HCT116 (cell line): ENCODE measurements around the gene VSX1. TPM values are rescaled to one million over a fixed set of nuclear protein-coding genes. Genes with fewer than 3 reads are reported as not detected.

Experiments
- ATAC-seq: fragments of 200-7000 bp; cut with Tn5 transposase; 2 replicates; pipeline ENCODE4 v1.9.1; 2020; ENCODE audit warnings: mild to moderate bottlenecking, moderate library complexity
- BruUV-seq: library from RNA; stranded (reverse); fragments of 400-500 nt; replicated peaks from 2 replicates; lab custom pipeline; 2021; lab: Mats Ljungman, UMichigan
- CTCF ChIA-PET: fragments of 300-600 bp; sonication (Branson Sonifier 250); formaldehyde crosslinking; loops from one replicate; lab custom pipeline; 2021; ENCODE audit warnings: antibody characterized with exemption; lab: Charles Lee
- POLR2A ChIA-PET: fragments of 300-600, 350-600 bp; sonication (Branson Sonifier 250); formaldehyde crosslinking; loops from one replicate; lab custom pipeline; 2021; ENCODE audit warnings: antibody characterized with exemption; lab: Charles Lee
- RAD21 ChIA-PET, 2 experiments: fragments of 300-600 bp; sonication (Branson Sonifier 250); formaldehyde crosslinking; loops; one replicate each; lab custom pipeline; 2023; ENCODE audit warnings: low total read pairs in 2 of 2; ENCODE audit not compliant: uncharacterized antibody in 2 of 2, unreplicated experiment in 2 of 2, low non-redundant PET in 1 of 2; lab: Charles Lee
- DNase-seq: peaks from one replicate; pipeline ENCODE4 v3.0.0-alpha.2; 2010; ENCODE audit warnings: low read depth, low spot score
- H2AFZ ChIP-seq: fragments of 200-600 bp; shearing (Covaris generic), sonication (generic); 2 replicates; pipeline ENCODE4 v1.6.1; 2017; ENCODE audit warnings: low read depth, mixed run types, mixed read lengths, antibody characterized with exemption, low read length; ENCODE audit not compliant: poor library complexity, severe bottlenecking
- H3K27ac ChIP-seq: 2 replicates; pipeline ENCODE4 v1.5.1; 2012; ENCODE audit warnings: low read depth, low read length
- H3K27me3 ChIP-seq: fragments of 200-600 bp; sonication (generic); 2 replicates; pipeline ENCODE4 v1.6.1; 2016; ENCODE audit warnings: mixed run types, low read length, mixed read lengths; ENCODE audit not compliant: insufficient read depth
- H3K36me3 ChIP-seq, 2 experiments: fragments of 200-500 bp in 1 of 2; fragments of 200-600 bp in 1 of 2; sonication (Bioruptor generic) in 1 of 2; sonication (generic) in 1 of 2; 2 replicates each; pipeline versions ENCODE4 v1.5.1 to v1.6.1; 2014 to 2016; ENCODE audit warnings: low read length in 2 of 2, inconsistent platforms in 1 of 2, mixed read lengths in 1 of 2, mixed run types in 1 of 2; ENCODE audit not compliant: insufficient read depth in 2 of 2, control insufficient read depth in 1 of 2
- H3K4me1 ChIP-seq, 2 experiments: fragments of 200-600 bp in 1 of 2; sonication (generic) in 1 of 2; 2 replicates each; pipeline versions ENCODE4 v1.5.1 to v1.6.1; 2012 to 2017; ENCODE audit warnings: low read length in 2 of 2, inconsistent platforms in 1 of 2, mild to moderate bottlenecking in 1 of 2, mixed read lengths in 1 of 2, mixed run types in 1 of 2, moderate library complexity in 1 of 2; ENCODE audit not compliant: insufficient read depth in 2 of 2, control insufficient read depth in 1 of 2
- H3K4me2 ChIP-seq: fragments of 200-600 bp; sonication (generic); 2 replicates; pipeline ENCODE4 v1.6.1; 2017; ENCODE audit warnings: mixed run types, low read length, mixed read lengths
- H3K4me3 ChIP-seq, 2 experiments: fragments of 200-600 bp in 1 of 2; sonication (generic) in 1 of 2; replicated peaks in 1 of 2; 2 replicates each; pipeline ENCODE4 v1.5.1; 2011 to 2016; ENCODE audit warnings: low read length in 2 of 2, control low read depth in 1 of 2, low read depth in 1 of 2, mild to moderate bottlenecking in 1 of 2, mixed read lengths in 1 of 2, mixed run types in 1 of 2
- H3K79me2 ChIP-seq: fragments of 200-600 bp; sonication (generic); 2 replicates; pipeline ENCODE4 v1.6.1; 2017; ENCODE audit warnings: mild to moderate bottlenecking, mixed run types, low read length, moderate library complexity, mixed read lengths; ENCODE audit not compliant: insufficient read depth
- H3K9ac ChIP-seq: fragments of 200-600 bp; sonication (generic); 2 replicates; pipeline ENCODE4 v1.6.1; 2016; ENCODE audit warnings: low read length, mixed read lengths
- H3K9me2 ChIP-seq: fragments of 200-600 bp; sonication (generic), shearing (Covaris generic); 2 replicates; pipeline ENCODE4 v1.6.1; 2017; ENCODE audit warnings: mixed run types, mild to moderate bottlenecking, moderate library complexity; ENCODE audit not compliant: insufficient read depth
- H3K9me3 ChIP-seq, 2 experiments: fragments of 200-500 bp in 1 of 2; fragments of 200-600 bp in 1 of 2; sonication (Bioruptor generic) in 1 of 2; sonication (generic) in 1 of 2; 2 replicates each; pipeline ENCODE4 v1.6.1; 2014 to 2017; ENCODE audit warnings: low read length in 2 of 2, mixed read lengths in 2 of 2, inconsistent platforms in 1 of 2, low read depth in 1 of 2, mild to moderate bottlenecking in 1 of 2, mixed run types in 1 of 2, moderate library complexity in 1 of 2; ENCODE audit not compliant: control insufficient read depth in 1 of 2, insufficient read depth in 1 of 2
- H4K20me1 ChIP-seq: fragments of 200-600 bp; sonication (generic), shearing (Covaris generic); 2 replicates; pipeline ENCODE4 v1.6.1; 2017; ENCODE audit warnings: mixed run types, mild to moderate bottlenecking, moderate library complexity; ENCODE audit not compliant: insufficient read depth
- ATF3 ChIP-seq: IDR thresholded peaks from 2 replicates; pipeline ENCODE4 v1.6.1; 2012
- CEBPB ChIP-seq: IDR thresholded peaks from 2 replicates; pipeline ENCODE4 v1.6.1; 2012; ENCODE audit warnings: low read depth
- CTCF ChIP-seq, 3 experiments: fragments of 200-600 bp in 1 of 3; sonication (generic) in 1 of 3; IDR thresholded peaks in 2 of 3; conservative IDR thresholded peaks in 1 of 3; 2 replicates each; pipeline ENCODE4 v1.5.1; 2012 to 2017; ENCODE audit warnings: low read depth in 2 of 3, low read length in 2 of 3, antibody characterized with exemption in 1 of 3, borderline replicate concordance in 1 of 3, control low read depth in 1 of 3, mild to moderate bottlenecking in 1 of 3, mixed read lengths in 1 of 3, mixed run types in 1 of 3, moderate library complexity in 1 of 3; ENCODE audit not compliant: insufficient read depth in 1 of 3
- FOSL1 ChIP-seq: IDR thresholded peaks from 2 replicates; pipeline ENCODE4 v1.6.1; 2012; ENCODE audit warnings: low read depth
- POLR2A ChIP-seq: IDR thresholded peaks from 2 replicates; pipeline ENCODE4 v1.7.0; 2011; ENCODE audit warnings: borderline replicate concordance; ENCODE audit not compliant: insufficient read depth, insufficient read length; ENCODE audit errors: extremely low read depth
- RAD21 ChIP-seq: IDR thresholded peaks from 2 replicates; pipeline ENCODE4 v1.6.1; 2012; ENCODE audit warnings: low read depth, mild to moderate bottlenecking
- REST ChIP-seq: IDR thresholded peaks from 2 replicates; pipeline ENCODE4 v1.6.1; 2012; ENCODE audit warnings: low read depth
- SIN3A ChIP-seq: IDR thresholded peaks from 2 replicates; pipeline ENCODE4 v1.6.1; 2012; ENCODE audit warnings: low read depth
- SP1 ChIP-seq: IDR thresholded peaks from 2 replicates; pipeline ENCODE4 v1.6.1; 2012; ENCODE audit warnings: low read depth
- SRF ChIP-seq: IDR thresholded peaks from 2 replicates; pipeline ENCODE4 v1.6.1; 2012; ENCODE audit warnings: low read depth
- ZFX ChIP-seq: fragments of 450-650 bp; IDR thresholded peaks from 2 replicates; pipeline ENCODE4 v1.6.1; 2017
- intact Hi-C: fragments of 100-400 bp; cut with micrococcal nuclease; formaldehyde crosslinking; loops from 2 replicates; pipeline ENCODE4 v1.10.0; 2022
- total RNA-seq: library from RNA; stranded (reverse); gene quantifications from one replicate; pipeline ENCODE4 v1.2.1, GENCODE V29; 2021; ENCODE audit not compliant: unreplicated experiment

Gene VSX1
- total RNA-seq, 1 experiment from 2014 or later = not detected

- TF ChIP-seq REST = no peak
- TF ChIP-seq CEBPB = no peak
- no peak for TF ChIP-seq SRF
- TF ChIP-seq SIN3A = no peak
- no peak for TF ChIP-seq SP1
- TF ChIP-seq FOSL1 = no peak
- no peak for TF ChIP-seq RAD21
- no peak for TF ChIP-seq ZFX
- TF ChIP-seq ATF3 = no peak
- no peak for TF ChIP-seq POLR2A
- TF ChIP-seq, all 23 proteins: peak for 0
Observed at GRCh38 chr20:25071734-25072133, 10.2 kb downstream of the VSX1 start (continued).

GRCh38 chr20:25070821-25071473, 11.0 kb downstream of the VSX1 start:
- no peak overlapping the region for H3K4me3 ChIP-seq
- no peaks in the 10 kb centered on the region for H3K36me3 ChIP-seq
- intact Hi-C loops = no loop called here
- BruUV-seq = no TSS peak
- no peaks in the 10 kb centered on the region for H3K9me3 ChIP-seq
- no peak overlapping the region for H3K9ac ChIP-seq
- H3K4me2 ChIP-seq = no peak overlapping the region
- H3K27me3 ChIP-seq = peaks cover 54% of the 10 kb centered on the region
- no peaks in the 10 kb centered on the region for H3K79me2 ChIP-seq
- H4K20me1 ChIP-seq = no peaks in the 10 kb centered on the region; the same call in 1 of the 2 replicates
- H3K9me2 ChIP-seq = no peaks in the 10 kb centered on the region
- POLR2A ChIA-PET = no interaction called here
- no peak overlapping the region for H3K27ac ChIP-seq
- no peak for ATAC-seq
- TF ChIP-seq CTCF (IDR thresholded peaks at IDR 0.05 in 2 of 3, conservative IDR thresholded peaks at IDR 0.05 in 1 of 3; ENCODE audit: borderline replicate concordance in 1 of 3, insufficient read depth in 1 of 3, low read depth in 2 of 3, low read length in 2 of 3) = no peak
- no peak for TF ChIP-seq ATF3
- DNase-seq = no peak
- peaks cover 4 to 8% of the 10 kb centered on the region in 2 experiments for H3K4me1 ChIP-seq
- H2AFZ ChIP-seq = no peak overlapping the region
- CTCF ChIA-PET = interaction anchor here (1.0 kb wide), 1 partner anchor 77 kb away, joined by 3 read pairs; no protein-coding TSS in a partner anchor
- RAD21 ChIA-PET = no interaction called here
